HG02943 (cell line): ENCODE results near the gene CFAP61.
"Not testable (repeated sequence)": the region's sequence is repeated elsewhere in the genome, so short reads cannot be mapped to it uniquely, and the experiment has no call there.

ENCODE experiments used
- ATAC-seq: cut with Tn5 transposase; IDR thresholded peaks from one replicate; pipeline ENCODE4 v1.9.1; 2021; ENCODE audit warnings: mild to moderate bottlenecking, low read depth, moderate library complexity; ENCODE audit not compliant: unreplicated experiment

Gene CFAP61

DNA sequence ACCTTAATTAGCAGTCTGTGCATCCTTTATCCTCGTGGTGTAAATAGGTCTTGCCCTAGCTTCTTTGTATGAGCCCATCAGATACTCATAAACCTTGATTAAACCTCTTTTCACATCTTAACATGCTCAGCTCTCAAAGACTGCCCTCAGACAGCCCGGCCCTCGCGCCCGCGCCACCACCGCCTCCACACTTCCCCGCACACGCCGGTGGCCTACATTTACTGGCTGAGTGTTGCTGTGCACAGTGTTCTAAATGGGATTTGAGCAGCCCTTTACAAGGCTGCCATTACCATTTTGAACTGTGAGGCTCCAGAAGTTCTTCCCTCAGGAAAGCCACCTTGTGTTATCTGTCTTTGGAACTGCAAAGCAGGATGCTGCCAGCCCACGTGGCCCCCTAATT is 252.6 kb downstream of the CFAP61 start:
- no peak for ATAC-seq

DNA sequence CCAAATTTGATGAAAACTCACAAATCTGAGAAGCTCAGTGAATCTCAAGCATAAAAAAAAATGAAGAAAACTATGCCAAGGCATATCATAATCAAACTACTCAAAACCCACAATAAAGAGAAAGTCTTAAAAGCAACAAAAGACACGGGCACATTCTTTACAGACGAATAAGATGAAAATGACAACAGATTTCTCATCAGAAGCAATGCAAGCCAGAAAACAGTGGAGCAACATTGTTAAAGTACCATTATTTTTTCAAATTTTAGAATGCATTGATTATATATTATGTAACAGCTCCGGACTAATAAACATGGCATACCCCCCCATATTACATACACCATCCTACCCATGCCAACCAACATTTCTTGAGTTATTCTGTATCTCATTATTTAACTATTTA is 260.2 kb downstream of the CFAP61 start:
- ATAC-seq, result no peak

GRCh38 chr20:20317195-20317594 is 264.9 kb downstream of the CFAP61 start:
- peak; percentile 93 for ATAC-seq

GRCh38 chr20:20317621-20318364 is 265.5 kb downstream of the CFAP61 start:
- peak; percentile 52 for ATAC-seq

GRCh38 chr20:20318365-20319161 is 266.2 kb downstream of the CFAP61 start:
- ATAC-seq, result no peak

- no peak for ATAC-seq
These were observed 268.8 kb downstream of the CFAP61 start for GRCh38 chr20:20321134-20321533.

DNA sequence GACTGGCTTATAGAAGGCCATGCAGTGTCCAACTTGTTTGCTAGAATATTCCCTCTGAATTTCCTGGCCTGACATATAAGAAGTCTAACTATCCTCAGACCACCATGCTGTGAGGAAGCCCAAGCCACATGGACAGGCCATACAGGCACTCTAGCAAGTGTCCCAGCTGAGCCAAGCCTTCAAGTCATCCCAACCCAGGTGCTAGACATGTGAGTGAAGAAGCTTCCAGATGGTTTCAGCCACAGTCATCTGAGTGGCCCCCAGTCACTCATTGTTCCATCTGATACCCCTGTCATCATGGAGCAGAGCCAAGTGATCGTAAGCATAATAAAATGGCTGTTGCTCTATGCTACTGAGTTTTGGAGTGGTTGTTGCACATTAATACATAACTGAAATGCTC is 269.6 kb downstream of the CFAP61 start:
- no peak for ATAC-seq

DNA sequence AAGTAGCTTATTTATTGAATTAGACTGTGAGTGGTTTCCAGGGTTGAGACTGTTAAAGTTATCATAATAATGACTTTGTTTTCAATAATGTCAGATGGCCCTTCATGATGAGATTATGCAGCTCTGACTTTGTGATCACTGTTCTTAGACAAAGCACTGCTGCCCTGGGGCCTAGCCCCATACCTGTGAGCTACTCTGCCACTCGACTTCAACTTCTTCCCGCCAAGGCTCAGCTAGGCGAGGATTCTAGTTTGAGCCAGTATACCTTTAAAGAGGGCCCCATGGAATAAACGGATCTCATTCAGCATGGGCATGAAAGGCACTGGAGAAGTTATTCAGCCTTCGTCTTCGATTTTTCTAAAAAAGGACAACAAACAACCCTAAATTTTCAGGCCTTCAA is 270.6 kb downstream of the CFAP61 start:
- ATAC-seq, result no peak

DNA sequence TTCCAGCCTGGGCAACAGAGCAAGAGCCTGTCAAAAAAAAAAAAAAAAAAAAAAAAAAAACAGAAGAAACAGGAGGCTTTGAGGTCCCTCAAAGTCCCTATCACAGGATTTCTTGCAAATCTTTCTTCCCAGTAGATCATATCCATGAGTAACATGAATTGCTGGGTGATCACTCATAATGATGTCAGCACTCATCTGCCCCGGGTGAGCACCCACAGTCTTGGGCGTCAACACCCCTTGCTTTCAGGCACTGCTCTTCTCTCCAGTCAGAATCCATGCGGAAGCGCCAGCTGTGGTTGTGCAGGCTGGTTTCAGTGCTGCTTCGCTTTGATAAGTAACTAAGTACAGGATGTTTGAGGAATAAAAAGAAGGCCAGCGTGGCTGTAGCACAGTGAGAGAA is 275.4 kb downstream of the CFAP61 start:
- no peak for ATAC-seq

DNA sequence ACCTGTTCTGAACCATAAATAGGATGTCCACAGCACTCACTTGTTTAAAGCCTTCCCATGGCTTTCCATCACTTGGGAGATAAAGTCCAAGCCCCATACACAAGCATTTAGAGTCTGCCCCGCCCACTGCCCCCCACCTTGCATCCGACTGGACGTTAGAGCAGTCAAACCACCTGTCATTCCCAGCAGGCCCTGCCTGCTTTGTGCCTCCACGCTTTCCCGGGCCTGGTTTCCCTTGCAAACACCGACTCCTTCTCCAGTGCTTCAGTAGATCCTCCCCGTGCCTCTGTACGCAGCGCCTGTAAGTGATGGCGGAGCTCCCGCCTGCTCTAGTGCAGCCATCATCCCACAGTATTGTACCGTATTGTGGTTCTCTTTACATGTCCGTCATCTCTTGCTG is 277.2 kb downstream of the CFAP61 start:
- no peak for ATAC-seq

DNA sequence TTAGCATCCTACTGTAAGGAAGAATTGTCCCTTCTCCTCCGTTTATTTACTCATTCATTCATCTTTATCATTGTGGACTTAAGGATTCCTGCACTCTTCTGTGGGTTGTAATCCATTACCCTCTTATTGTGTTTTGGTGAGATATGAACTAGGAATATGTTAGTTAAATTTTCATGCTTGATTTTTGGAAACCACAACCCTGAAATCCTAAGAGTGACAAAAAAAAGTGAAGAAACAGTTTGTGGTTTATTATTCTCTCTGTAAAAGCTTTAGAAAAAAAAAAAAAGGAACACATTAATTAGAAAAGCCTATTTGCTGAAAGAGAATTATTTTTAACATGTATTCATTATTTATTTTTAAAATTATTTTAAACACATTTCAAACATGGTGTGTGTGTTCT is 278.8 kb downstream of the CFAP61 start:
- ATAC-seq, result no peak

DNA sequence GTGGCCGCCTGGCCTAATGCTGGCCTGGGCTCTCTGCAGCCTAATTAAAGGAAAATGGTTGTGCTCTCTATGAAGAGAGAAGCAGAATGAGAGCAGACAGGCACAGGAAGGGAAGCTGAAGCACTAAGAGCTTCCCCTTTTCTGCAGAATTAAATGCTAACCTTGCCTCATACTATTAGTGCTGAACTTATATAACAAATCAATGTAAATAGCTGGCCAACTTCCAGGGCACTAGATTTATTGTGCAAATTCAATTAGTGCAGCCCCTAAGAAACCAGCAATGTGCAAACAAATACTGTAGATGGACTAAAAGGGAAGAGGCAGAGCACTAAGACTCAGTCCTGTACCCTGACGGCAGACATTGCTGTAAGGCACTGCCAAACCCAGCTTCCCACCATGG is 279.5 kb downstream of the CFAP61 start:
- no peak for ATAC-seq

DNA sequence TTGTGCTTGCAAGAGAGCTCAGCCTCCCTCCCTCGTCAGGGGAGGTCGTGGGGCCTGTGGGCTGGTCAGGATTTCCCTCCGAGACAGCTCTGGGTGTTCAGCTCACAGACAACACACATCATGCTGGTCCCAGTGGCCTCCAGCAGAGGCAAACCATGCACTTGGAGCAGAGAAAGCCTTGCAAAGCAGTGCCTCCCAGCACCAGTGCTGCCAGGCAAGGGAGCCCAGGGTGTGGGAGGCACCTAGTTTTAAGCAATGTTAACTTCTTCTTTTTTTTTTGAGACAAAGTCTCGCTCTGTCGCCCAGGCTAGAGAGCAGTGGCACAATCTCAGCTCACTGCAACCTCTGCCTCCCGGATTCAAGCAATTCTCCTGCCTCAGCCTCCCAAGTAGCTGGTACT is 281.5 kb downstream of the CFAP61 start:
- ATAC-seq, result no peak

GRCh38 chr20:20334489-20334888 is 282.2 kb downstream of the CFAP61 start:
- ATAC-seq, result peak; percentile 90

- ATAC-seq, result no peak
These were observed 285.9 kb downstream of the CFAP61 start for GRCh38 chr20:20338133-20338730.

DNA sequence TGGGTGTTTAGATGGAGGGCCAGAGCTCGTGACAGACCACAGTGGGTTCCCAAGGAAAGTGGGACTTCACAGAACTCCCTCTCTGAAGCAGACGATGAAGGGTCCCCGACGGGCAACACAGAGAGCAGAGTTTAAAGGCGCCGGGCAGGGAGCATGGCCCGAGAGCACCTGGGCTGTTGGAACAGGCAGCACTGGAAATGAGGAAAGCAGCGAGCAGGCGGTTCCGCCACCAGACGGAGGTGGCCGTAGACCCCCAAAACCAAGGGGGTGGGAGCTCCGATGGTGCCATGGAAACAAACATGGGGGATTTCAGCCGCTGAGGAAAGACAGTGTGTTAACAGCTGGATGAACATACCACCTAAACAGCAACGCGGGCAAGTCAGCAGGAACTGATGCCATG is 288.1 kb downstream of the CFAP61 start:
- no peak for ATAC-seq

- ATAC-seq, result no peak
These were observed 289.0 kb downstream of the CFAP61 start for GRCh38 chr20:20341371-20341770.

- no peak for ATAC-seq
These were observed 289.7 kb downstream of the CFAP61 start for GRCh38 chr20:20342066-20342465.

DNA sequence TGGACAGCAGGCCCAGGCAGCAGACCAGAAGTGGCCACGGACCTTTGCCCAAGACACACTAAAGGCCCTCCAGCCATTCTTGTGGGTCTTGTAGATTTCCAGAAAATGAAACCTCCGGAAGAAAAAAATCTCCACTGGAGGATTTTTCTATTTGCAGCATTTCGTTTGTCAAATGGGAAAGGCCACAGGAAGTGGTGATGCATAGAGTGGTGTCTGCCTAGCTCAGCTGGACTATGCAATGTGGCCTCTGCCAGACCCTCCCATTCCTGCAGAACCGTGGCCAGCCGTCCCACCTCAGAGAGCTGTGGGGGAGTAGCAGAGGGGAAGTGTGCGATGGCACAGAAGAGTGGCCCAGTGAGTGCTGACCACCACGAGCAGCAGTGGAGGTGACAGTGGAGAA is 291.6 kb downstream of the CFAP61 start:
- no peak for ATAC-seq

DNA sequence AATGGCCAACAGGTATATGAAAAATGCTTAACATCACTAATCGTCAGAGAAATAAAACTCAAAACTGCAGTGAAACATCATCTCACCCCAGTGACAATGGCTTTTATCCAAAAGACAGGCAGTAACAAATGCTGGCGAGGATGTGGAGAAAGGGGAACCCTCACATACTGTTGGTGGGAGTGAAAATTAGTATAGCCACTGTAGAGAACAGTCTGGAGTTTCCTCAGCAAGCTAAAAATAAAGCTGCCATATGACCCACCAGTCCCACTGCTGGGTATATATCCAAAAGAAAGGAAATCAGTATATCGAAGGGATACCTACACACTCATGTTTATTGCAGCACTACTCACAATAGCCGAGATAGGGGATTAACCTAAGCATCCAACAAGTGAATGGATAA is 292.1 kb downstream of the CFAP61 start:
- ATAC-seq, result no peak

- ATAC-seq, result no peak
These were observed 301.2 kb downstream of the CFAP61 start for GRCh38 chr20:20353576-20353975.

DNA sequence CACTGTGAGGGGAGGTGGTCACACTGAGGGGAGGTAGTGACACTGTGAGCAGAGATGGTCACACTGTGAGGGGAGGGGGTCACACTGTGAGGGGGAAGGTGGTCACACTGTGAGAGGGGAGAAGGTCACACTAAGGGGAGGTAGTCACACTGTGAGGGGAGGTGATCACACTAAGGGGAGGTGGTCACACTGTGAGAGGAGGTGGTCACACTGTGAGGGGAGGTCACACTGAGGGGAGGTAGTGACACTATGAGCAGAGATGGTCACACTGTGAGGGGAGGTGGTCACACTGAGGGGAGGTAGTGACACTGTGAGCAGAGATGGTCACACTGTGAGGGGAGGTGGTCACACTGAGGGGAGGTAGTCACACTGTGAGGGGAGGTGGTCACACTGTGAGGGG is 303.2 kb downstream of the CFAP61 start:
- not testable (repeated sequence) for ATAC-seq
